HuH-7.5 (cell line): ENCODE results near the gene PHF2.
A peak's percentile ranks its signal among the peaks of the same experiment; 100 is the strongest.

ENCODE experiments used
- DNase-seq: peaks from one replicate; pipeline ENCODE4 v3.0.0; 2011; ENCODE audit warnings: low spot score

PHF2 gene

GRCh38 chr9:93568169-93568568, 8.2 kb upstream of the PHF2 start:
- DNase-seq, result no peak

GRCh38 chr9:93569621-93570174, 6.7 kb upstream of the PHF2 start:
- DNase-seq, result no peak

- no peak for DNase-seq
These were observed 4.2 kb upstream of the PHF2 start for GRCh38 chr9:93572221-93572620.

GRCh38 chr9:93572636-93573515, 3.5 kb upstream of the PHF2 start:
- DNase-seq, result no peak

- DNase-seq, result no peak
These were observed 2.9 kb upstream of the PHF2 start for GRCh38 chr9:93573516-93573828.

GRCh38 chr9:93574091-93574899, 2.1 kb upstream of the PHF2 start:
- DNase-seq, result no peak

GRCh38 chr9:93574900-93575795, 1.2 kb upstream of the PHF2 start:
- DNase-seq, result no peak

- DNase-seq, result peak; percentile 74
These were observed 557 bp upstream of the PHF2 start for GRCh38 chr9:93575796-93576257.

GRCh38 chr9:93577078-93577974, 942 bp downstream of the PHF2 start:
- DNase-seq, result peak; percentile 73

GRCh38 chr9:93577975-93578682, 1.7 kb downstream of the PHF2 start:
- DNase-seq, result no peak

GRCh38 chr9:93578844-93579243, 2.5 kb downstream of the PHF2 start:
- no peak for DNase-seq

- DNase-seq, result no peak
These were observed 3.5 kb downstream of the PHF2 start for GRCh38 chr9:93579711-93580516.

GRCh38 chr9:93580654-93581380, 4.4 kb downstream of the PHF2 start:
- DNase-seq, result no peak

GRCh38 chr9:93582115-93582514, 5.7 kb downstream of the PHF2 start:
- DNase-seq, result no peak

- no peak for DNase-seq
These were observed 6.2 kb downstream of the PHF2 start for GRCh38 chr9:93582550-93582949.

- no peak for DNase-seq
These were observed 8.9 kb downstream of the PHF2 start for GRCh38 chr9:93585259-93585658.

GRCh38 chr9:93585695-93586094, 9.3 kb downstream of the PHF2 start:
- DNase-seq, result no peak

- DNase-seq, result no peak
These were observed 10.1 kb downstream of the PHF2 start for GRCh38 chr9:93586290-93587057.
